DOHH2 (cell line): ENCODE data around the gene FEM1B.

Experiments used
- H3F3A ChIP-seq: fragments of 200-600 bp; sonication (generic), shearing (Covaris generic); 2 replicates; pipeline ENCODE4 v1.6.0; 2016; ENCODE audit warnings: antibody characterized with exemption, mild to moderate bottlenecking; ENCODE audit not compliant: control insufficient read depth, insufficient read depth
- H3K27ac ChIP-seq: fragments of 200-600 bp; sonication (generic); 2 replicates; pipeline ENCODE4 v1.5.1; 2014; ENCODE audit warnings: low read depth, mild to moderate bottlenecking, low read length, moderate library complexity
- H3K27me3 ChIP-seq: fragments of 200-600 bp; sonication (generic); 2 replicates; pipeline ENCODE4 v1.6.1; 2014; ENCODE audit warnings: mild to moderate bottlenecking, low read length, mixed read lengths; ENCODE audit not compliant: control insufficient read depth
- H3K36me3 ChIP-seq: fragments of 200-600 bp; sonication (generic); 2 replicates; pipeline ENCODE4 v1.6.1; 2014; ENCODE audit warnings: mild to moderate bottlenecking, low read length, moderate library complexity, mixed read lengths; ENCODE audit not compliant: control insufficient read depth
- H3K4me1 ChIP-seq: fragments of 200-600 bp; sonication (generic); 2 replicates; pipeline ENCODE4 v1.6.1; 2014; ENCODE audit warnings: mild to moderate bottlenecking, low read length, mixed read lengths; ENCODE audit not compliant: control insufficient read depth
- H3K4me2 ChIP-seq: fragments of 200-600 bp; sonication (generic); 2 replicates; pipeline ENCODE4 v1.6.0; 2014; ENCODE audit warnings: mild to moderate bottlenecking, low read length, moderate library complexity
- H3K4me3 ChIP-seq: fragments of 200-600 bp; sonication (generic); 2 replicates; pipeline ENCODE4 v1.5.1; 2014; ENCODE audit warnings: mild to moderate bottlenecking, low read length, mixed read lengths
- H3K79me2 ChIP-seq: fragments of 200-600 bp; sonication (generic); 2 replicates; pipeline ENCODE4 v1.6.1; 2014; ENCODE audit warnings: mild to moderate bottlenecking, low read length, mixed read lengths; ENCODE audit not compliant: control insufficient read depth
- H3K9me2 ChIP-seq: fragments of 200-600 bp; sonication (generic); replicated peaks from 2 replicates; pipeline ENCODE4 v1.6.1; 2014; ENCODE audit warnings: mild to moderate bottlenecking, low read length, mixed read lengths; ENCODE audit not compliant: control insufficient read depth
- H3K9me3 ChIP-seq: fragments of 200-600 bp; sonication (generic); 2 replicates; pipeline ENCODE4 v1.6.1; 2014; ENCODE audit warnings: antibody characterized with exemption, low read length, mixed read lengths; ENCODE audit not compliant: control insufficient read depth, insufficient read depth
- H4K20me1 ChIP-seq: fragments of 200-600 bp; sonication (generic); 2 replicates; pipeline ENCODE4 v1.6.0; 2014; ENCODE audit warnings: low read depth, mild to moderate bottlenecking, antibody characterized with exemption, low read length, moderate library complexity; ENCODE audit not compliant: control insufficient read depth, insufficient read depth
- EZH2phosphoT487 ChIP-seq: fragments of 200-600 bp; sonication (generic); IDR thresholded peaks from 2 replicates; pipeline ENCODE4 v1.6.1; 2017; ENCODE audit warnings: borderline replicate concordance, mild to moderate bottlenecking, antibody characterized with exemption, low read length, moderate library complexity, mixed read lengths
- TF ChIP-seq, protein P1 (sequence below): fragments of 200-600 bp; sonication (generic); IDR thresholded peaks from one replicate; pipeline ENCODE4 v1.5.1; 2014; ENCODE audit warnings: antibody characterized with exemption, mild to moderate bottlenecking, low read depth, low read length; ENCODE audit not compliant: poor library complexity, severe bottlenecking

Gene FEM1B

DNA sequence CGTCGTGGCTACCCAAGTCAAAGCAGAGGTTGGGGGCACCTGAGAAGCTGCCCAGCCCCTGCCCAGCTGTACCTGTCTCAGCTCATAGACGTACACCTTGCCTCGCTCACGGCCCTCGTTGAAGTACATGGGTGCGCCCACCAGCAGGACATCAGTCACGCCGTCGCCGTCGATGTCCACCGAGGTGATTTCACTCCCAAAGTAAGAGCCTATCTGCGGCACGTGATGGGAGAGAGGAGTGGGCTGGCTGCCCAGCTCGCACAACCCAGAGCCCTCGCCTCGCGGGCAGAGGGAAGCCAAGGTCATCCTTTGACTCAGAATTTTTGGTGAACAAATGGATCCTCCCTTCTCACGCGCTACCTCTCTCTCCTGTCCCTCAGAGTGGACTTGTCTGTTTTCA lies 54.7 kb downstream of the FEM1B start:
- H3K36me3 ChIP-seq = no peaks in the 10 kb centered on the region
- H3K4me1 ChIP-seq = no peaks in the 10 kb centered on the region
- peaks cover 7% of the 10 kb centered on the region; the same call in 1 of the 2 replicates for H3K27me3 ChIP-seq
- no peaks in the 10 kb centered on the region for H3F3A ChIP-seq
- H3K9me2 ChIP-seq = no peaks in the 10 kb centered on the region
- no peak overlapping the region for H3K4me3 ChIP-seq
- H3K4me2 ChIP-seq = no peak overlapping the region
- no peaks in the 10 kb centered on the region for H3K79me2 ChIP-seq
- H3K9me3 ChIP-seq = no peaks in the 10 kb centered on the region
- H3K27ac ChIP-seq = no peak overlapping the region
- TF ChIP-seq EZH2phosphoT487 = no peak
- TF ChIP-seq, protein P1, sequence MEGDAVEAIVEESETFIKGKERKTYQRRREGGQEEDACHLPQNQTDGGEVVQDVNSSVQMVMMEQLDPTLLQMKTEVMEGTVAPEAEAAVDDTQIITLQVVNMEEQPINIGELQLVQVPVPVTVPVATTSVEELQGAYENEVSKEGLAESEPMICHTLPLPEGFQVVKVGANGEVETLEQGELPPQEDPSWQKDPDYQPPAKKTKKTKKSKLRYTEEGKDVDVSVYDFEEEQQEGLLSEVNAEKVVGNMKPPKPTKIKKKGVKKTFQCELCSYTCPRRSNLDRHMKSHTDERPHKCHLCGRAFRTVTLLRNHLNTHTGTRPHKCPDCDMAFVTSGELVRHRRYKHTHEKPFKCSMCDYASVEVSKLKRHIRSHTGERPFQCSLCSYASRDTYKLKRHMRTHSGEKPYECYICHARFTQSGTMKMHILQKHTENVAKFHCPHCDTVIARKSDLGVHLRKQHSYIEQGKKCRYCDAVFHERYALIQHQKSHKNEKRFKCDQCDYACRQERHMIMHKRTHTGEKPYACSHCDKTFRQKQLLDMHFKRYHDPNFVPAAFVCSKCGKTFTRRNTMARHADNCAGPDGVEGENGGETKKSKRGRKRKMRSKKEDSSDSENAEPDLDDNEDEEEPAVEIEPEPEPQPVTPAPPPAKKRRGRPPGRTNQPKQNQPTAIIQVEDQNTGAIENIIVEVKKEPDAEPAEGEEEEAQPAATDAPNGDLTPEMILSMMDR = no peak
- H4K20me1 ChIP-seq = no peaks in the 10 kb centered on the region

- no peak for TF ChIP-seq EZH2phosphoT487
- TF ChIP-seq, protein P1 = no peak
- peaks cover 7% of the 10 kb centered on the region; the same call in 1 of the 2 replicates for H3K27me3 ChIP-seq
- H3F3A ChIP-seq = no peaks in the 10 kb centered on the region
- no peaks in the 10 kb centered on the region for H3K4me1 ChIP-seq
- H3K27ac ChIP-seq = no peak overlapping the region
- no peaks in the 10 kb centered on the region for H3K36me3 ChIP-seq
- H3K79me2 ChIP-seq = no peaks in the 10 kb centered on the region
- no peaks in the 10 kb centered on the region for H3K9me2 ChIP-seq
- no peaks in the 10 kb centered on the region for H4K20me1 ChIP-seq
- no peak overlapping the region for H3K4me2 ChIP-seq
- H3K9me3 ChIP-seq = no peaks in the 10 kb centered on the region
- H3K4me3 ChIP-seq = no peak overlapping the region
Measured at GRCh38 chr15:68333775-68334470, 56.4 kb downstream of the FEM1B start.

DNA sequence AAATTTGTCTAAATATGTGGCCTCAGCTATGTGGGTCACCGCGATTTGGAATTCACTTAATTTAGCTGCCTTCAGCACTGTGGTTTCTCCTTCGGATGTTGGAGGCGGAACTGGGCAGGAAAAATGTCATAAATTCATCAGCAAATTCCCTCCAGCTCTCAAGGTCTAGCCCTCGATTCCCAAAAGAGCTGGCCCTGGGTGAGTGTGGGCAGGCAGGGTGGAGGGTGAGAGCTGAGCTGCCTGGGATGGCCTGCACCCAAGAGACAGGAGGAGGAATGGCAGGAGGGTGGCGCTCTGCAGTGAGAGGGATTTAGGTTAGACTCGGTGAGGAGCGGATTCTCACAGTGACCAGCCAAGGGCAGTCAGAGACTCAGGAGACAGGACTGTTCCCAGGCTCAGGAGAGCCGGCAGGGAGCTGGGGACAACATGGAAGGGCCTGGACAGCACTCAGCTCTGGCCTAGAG lies 57.1 kb downstream of the FEM1B start:
- Histone ChIP-seq H3K27ac (no peak overlapping the region), H3K4me2 (no peak overlapping the region)

More for the DNA sequence above, 57.1 kb downstream of the FEM1B start:
- H3K4me1 ChIP-seq = no peaks in the 10 kb centered on the region
- no peaks in the 10 kb centered on the region for H4K20me1 ChIP-seq
- H3F3A ChIP-seq = no peaks in the 10 kb centered on the region
- no peak overlapping the region for H3K4me3 ChIP-seq
- no peaks in the 10 kb centered on the region for H3K9me2 ChIP-seq
- no peaks in the 10 kb centered on the region for H3K9me3 ChIP-seq
- no peaks in the 10 kb centered on the region for H3K36me3 ChIP-seq
- TF ChIP-seq, protein P1 = no peak
- no peak for TF ChIP-seq EZH2phosphoT487
- peaks cover 5% of the 10 kb centered on the region; the same call in 1 of the 2 replicates for H3K27me3 ChIP-seq
- H3K79me2 ChIP-seq = no peaks in the 10 kb centered on the region
